Right lobe of liver (tissue), 4 donors: ENCODE results near the gene CDH13.

ENCODE experiments used
- POLR2A ChIP-seq: fragments of 450-650 bp; IDR thresholded peaks from one replicate; pipeline ENCODE4 v1.6.1; 2017; ENCODE audit warnings: antibody characterized with exemption, mild to moderate bottlenecking
- TF ChIP-seq, protein P1 (sequence below), 4 donors: fragments of 200-600 bp in 3 of 4; fragments of 450-650 bp in 1 of 4; IDR thresholded peaks; one replicate each; pipeline versions ENCODE4 v1.5.1 to v1.8.0; 2016 to 2022; ENCODE audit warnings: antibody characterized with exemption in 4 of 4, mild to moderate bottlenecking in 2 of 4
- donor health status: DM: no; HTN: no; CAD: no.
- donor health status: DM: no; HTN: no; CAD: no.
- donor health status: DM: no; HTN: yes; CAD: no.

DNA sequence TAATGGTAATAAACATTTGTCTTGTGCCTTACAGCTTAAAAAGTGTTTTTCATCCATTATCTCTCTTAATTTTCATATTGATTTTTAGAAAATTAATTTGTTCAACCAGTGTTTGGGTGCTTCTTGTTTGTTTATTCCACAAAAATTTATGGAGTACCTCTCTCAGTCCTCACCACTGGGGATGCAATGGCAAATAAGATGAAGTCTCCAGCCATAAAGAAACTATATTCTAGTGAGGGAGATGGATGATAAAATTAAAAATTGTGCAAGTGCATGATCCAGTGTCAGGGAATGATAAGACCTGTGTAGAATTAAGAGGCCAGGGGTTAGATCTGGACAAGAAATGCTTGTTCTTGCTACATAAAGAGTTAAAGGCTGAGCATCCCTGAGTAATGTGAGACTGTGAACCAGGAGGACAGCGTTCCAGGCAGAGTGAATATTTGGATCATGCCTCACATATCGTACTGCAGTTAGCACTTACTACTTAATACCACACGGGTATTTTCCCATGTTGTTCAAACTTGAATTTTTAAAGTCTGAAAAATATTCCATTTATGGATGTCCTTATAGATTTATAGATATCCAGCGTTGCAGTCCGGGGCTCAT lies 645.3 kb downstream of the CDH13 start:
- TF ChIP-seq, protein P1, sequence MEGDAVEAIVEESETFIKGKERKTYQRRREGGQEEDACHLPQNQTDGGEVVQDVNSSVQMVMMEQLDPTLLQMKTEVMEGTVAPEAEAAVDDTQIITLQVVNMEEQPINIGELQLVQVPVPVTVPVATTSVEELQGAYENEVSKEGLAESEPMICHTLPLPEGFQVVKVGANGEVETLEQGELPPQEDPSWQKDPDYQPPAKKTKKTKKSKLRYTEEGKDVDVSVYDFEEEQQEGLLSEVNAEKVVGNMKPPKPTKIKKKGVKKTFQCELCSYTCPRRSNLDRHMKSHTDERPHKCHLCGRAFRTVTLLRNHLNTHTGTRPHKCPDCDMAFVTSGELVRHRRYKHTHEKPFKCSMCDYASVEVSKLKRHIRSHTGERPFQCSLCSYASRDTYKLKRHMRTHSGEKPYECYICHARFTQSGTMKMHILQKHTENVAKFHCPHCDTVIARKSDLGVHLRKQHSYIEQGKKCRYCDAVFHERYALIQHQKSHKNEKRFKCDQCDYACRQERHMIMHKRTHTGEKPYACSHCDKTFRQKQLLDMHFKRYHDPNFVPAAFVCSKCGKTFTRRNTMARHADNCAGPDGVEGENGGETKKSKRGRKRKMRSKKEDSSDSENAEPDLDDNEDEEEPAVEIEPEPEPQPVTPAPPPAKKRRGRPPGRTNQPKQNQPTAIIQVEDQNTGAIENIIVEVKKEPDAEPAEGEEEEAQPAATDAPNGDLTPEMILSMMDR (IDR thresholded peaks at IDR 0.05) = no peak
- TF ChIP-seq POLR2A = no peak
